KOPT-K1 (cell line): ENCODE results near the gene PIR.

Experiments used
- H3K27ac ChIP-seq: fragments of 200-600 bp; sonication (generic); 2 replicates; pipeline ENCODE4 v1.5.1; 2016; ENCODE audit warnings: antibody characterized with exemption, mild to moderate bottlenecking, low read depth, low read length; ENCODE audit not compliant: poor library complexity, severe bottlenecking
- H3K36me3 ChIP-seq: fragments of 200-600 bp; sonication (generic); 2 replicates; pipeline ENCODE4 v1.5.1; 2017; ENCODE audit warnings: antibody characterized with exemption, mild to moderate bottlenecking, low read length, moderate library complexity; ENCODE audit not compliant: insufficient read depth
- H3K9me3 ChIP-seq: fragments of 200-600 bp; sonication (generic); 2 replicates; pipeline ENCODE4 v1.5.1; 2017; ENCODE audit warnings: antibody characterized with exemption, low read length, mild to moderate bottlenecking; ENCODE audit not compliant: insufficient read depth, poor library complexity, severe bottlenecking

The PIR gene

DNA sequence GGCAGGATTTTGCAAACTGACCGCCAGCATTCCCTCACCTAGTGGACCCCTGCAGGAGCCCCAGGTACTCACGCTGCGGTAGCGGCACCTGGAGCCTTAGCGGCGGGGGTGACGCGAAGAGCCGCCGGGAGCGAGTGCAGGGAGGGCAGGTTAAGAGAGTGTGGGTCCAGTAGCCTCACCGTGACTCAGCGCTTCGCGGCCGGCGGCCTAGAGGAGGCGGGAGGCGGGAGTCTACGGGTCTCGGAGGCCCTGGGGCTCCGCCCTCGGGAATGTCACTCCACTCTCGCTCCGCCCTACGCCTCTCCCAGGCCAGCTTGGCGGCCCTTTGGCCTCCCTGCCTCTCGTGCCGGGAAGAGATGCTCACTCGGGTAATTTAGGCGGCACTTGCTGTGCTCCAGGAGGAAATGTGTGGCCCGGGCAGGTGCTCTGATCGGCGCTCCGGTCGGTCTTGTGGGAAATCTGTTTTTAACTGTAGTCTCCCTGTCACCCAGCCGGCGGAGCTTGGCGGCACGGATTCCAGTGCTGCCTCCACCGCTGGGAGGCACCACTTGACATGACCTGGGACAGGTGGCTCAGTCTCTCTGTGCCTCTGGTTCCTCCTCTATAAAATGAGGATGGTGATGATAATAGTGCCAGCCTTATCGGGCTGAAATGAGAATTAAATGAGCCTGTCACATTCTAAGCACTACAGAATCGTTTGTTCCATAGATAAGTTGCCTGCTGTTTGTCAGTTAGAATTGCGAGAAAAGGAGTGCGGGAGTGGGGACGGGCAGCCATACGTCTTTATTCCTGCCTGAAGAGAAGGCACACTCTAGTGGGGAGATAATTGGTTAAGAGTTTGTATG lies at the start of gene PIR:
Gene PIR, minus strand, starts transcription at position 216 of the 845 bp plus-strand sequence. CDS start 2,076 bp downstream, outside the sequence.
- no peaks in the 10 kb centered on the region for H3K9me3 ChIP-seq
- H3K36me3 ChIP-seq, result no peaks in the 10 kb centered on the region
- no peak within 1 kb of the TSS for H3K27ac ChIP-seq

DNA sequence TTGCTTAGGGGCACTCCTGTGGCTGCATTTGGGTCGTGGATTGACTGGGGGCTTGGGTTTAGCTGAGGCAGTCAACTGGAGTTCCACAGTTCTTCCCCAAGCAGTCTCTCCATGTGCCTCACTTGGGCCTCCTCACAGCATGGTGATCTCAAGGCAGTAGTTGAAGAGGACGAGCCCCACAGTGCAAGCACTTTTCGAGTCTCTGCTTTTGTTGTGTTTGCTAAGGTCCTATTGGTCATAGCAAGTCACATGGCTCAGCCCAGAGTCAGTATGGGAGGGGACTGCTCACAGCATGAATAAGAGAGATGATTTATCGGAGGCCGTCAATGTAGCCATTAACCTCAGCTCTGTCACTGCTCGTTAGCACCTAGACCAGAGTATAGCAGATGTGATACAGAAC lies 37.2 kb upstream of the PIR start:
- Histone ChIP-seq H3K36me3 (no peaks in the 10 kb centered on the region), H3K9me3 (no peaks in the 10 kb centered on the region), H3K27ac (no peak overlapping the region)

DNA sequence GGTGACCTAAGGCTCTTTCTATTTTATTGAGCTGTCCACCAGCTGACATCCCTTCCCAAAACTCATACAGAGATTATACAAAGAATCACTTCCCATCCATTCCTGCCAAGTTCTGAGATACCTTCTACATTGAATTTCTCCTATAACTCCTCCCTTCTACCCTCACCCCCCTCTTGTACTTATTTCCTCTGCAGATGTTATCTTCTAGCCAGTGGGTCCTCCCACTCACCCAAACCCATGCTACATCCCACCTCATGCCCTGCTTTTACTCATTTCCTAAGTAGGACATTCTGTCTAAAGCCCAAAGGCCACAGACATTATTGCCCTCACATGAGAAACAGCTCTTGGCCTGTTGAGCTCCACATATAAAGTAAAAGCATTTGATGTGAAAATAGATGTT lies 36.0 kb upstream of the PIR start:
- H3K27ac ChIP-seq, result no peak overlapping the region

DNA sequence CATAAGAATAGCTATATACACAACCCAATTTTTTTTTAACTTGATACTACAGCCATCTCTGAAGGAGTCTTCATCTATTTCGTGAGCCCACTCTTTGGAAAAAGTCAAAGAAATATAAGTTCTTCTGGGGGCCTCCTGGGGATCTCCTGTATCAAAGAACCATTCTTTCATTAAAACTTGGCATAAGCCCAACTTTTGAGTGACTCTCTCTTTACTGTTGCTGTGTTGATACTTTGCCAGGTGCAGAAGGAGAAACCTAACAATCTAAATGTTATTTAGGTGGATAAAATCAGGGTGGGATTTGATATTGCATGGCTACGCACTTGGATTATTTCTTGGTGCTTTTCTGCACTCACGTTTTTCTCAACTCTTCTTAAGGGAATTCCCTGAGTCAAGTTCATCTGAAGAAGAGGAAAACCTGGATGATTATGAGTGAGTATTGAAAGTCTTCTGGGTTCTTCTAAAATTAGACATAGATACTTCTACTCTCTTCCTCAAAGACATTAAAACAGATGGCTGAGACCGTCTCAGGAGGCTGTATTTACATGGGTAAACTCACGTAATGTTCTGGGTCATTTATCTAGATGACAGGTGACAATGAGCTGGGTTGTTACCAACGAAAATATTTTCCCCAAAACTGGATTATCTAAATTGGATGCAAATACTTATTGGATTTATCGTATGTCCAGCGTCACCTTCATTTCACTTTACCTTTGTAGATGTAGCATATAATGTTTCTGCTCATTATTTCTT lies 32.7 kb upstream of the PIR start:
- Histone ChIP-seq H3K27ac (no peak overlapping the region), H3K36me3 (no peaks in the 10 kb centered on the region), H3K9me3 (no peaks in the 10 kb centered on the region)

More for the DNA sequence above, 36.0 kb upstream of the PIR start:
- Histone ChIP-seq H3K36me3 (no peaks in the 10 kb centered on the region), H3K9me3 (no peaks in the 10 kb centered on the region)

DNA sequence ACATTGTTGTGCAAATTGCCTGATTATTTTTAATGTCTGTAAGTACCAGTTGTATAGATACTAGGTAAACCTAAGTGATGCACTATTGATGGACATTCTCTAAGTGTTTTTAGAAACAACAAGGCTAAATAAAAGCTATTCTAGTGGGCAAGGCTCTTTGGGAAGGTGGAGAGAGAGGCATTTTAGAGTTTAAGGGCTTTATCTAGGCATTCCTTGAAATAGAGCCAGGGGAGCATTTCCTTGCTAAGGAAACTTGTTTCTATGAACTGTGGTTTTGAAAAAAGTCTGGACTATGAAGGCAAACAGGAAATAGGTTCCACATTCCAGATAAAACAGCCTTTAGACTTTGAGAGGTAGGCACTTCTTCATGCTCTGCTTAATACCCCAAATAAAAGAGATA lies 31.3 kb upstream of the PIR start:
- H3K27ac ChIP-seq, result no peak overlapping the region
- H3K36me3 ChIP-seq, result no peaks in the 10 kb centered on the region
- no peaks in the 10 kb centered on the region for H3K9me3 ChIP-seq

DNA sequence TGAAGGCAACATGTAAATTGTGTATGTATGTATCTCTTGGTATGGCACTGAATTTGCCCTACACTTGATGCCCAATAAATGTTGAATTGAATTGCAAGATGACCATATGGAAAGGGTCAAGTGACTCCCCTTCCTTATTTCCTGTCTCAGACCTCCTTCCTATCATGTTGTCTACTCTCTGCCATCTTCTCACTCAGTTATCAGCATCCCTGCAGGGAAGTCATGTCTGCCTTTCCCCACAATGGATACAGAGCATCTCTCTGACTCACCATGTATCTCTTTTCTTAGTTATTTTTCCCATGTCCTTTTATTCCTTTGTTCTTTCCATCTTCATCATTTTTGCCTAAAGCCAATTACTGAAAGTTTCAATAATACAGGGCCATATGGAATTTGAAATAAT lies 30.0 kb upstream of the PIR start:
- H3K9me3 ChIP-seq, result no peaks in the 10 kb centered on the region
- H3K27ac ChIP-seq, result no peak overlapping the region
- no peaks in the 10 kb centered on the region for H3K36me3 ChIP-seq

DNA sequence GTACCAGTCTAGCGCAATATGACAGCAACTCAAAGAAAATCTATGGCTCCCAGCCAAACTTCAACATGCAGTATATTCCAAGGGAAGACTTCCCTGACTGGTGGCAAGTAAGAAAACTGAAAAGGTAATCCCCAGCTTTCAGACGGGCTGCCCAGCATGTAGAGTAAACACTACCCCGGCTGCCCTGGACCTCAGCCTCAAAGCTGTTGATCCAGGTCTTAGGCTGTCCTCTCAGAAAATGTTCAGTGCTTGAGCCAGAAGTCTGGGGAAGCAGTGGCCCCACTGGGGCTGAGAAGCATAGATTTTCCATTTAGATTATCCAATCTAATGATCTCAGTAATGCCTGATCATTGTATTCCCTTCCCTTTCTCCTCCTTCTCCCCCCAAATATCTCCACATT lies 29.3 kb upstream of the PIR start:
- Histone ChIP-seq H3K27ac (no peak overlapping the region), H3K9me3 (no peaks in the 10 kb centered on the region), H3K36me3 (no peaks in the 10 kb centered on the region)

DNA sequence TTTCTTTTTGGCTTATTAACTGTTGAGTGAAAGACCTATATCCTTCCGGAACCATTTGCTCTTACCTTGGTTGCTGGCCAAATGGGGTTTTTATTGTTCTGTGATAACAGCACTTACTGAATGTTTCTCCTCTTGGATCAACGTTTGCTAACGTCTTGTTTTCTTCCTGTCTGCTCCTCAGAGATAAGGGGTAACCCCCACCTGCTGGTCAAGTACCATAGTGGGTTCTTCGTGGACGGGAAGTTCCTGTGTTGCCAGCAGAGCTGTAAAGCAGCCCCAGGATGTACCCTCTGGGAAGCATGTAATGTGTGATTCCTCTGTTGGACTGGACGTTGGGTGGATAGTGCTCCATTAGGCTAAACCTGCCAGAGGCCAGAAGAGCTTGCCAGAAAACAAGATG lies 22.8 kb upstream of the PIR start:
- Histone ChIP-seq H3K27ac (no peak overlapping the region), H3K36me3 (no peaks in the 10 kb centered on the region), H3K9me3 (no peaks in the 10 kb centered on the region)

DNA sequence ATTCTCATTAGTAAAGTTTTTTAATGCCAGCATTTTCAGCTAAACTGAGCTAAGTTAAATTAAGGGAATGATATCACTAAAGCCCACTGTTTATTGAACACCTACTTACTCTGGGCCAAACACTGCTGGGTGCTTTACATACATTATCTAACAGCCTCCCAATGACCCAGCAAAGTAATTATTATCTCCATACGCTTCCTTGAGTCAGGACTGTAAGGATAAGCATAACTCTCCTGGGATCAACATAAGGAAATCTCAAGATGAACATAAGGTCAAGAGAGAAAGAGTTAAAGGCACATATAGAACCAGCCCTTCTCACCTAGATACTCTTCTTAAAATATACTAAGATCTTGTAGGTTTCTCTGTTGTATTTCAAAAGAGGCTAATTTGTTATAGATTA lies 21.1 kb upstream of the PIR start:
- no peaks in the 10 kb centered on the region for H3K36me3 ChIP-seq
- H3K27ac ChIP-seq, result no peak overlapping the region
- no peaks in the 10 kb centered on the region for H3K9me3 ChIP-seq

DNA sequence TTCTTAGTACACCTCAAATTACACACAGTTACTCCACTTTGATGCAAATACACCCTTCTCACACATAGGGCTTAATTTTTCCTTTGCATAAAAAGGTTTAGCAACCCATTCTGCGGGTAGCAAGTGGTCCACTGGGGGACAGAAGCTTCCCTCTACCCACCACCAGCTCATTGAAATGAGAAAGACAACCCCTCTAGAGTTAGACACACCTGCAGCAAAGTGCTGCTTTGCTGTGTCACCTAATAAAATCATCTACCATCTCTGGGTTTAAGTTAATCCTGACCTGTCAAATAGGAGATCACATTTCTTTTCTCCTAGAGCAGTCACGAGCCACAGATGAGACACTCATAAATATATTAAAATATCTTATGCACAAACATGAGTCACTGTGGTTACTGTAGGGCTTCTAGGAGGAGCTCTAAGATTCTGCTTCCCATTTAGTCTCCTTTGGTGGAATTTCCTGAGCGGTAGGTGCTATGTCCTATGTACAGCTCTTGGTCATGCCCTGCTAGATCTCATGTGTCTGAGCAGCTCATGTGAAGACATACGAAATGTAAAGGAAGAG lies 19.4 kb upstream of the PIR start:
- no peaks in the 10 kb centered on the region for H3K9me3 ChIP-seq
- H3K27ac ChIP-seq, result no peak overlapping the region
- H3K36me3 ChIP-seq, result no peaks in the 10 kb centered on the region

DNA sequence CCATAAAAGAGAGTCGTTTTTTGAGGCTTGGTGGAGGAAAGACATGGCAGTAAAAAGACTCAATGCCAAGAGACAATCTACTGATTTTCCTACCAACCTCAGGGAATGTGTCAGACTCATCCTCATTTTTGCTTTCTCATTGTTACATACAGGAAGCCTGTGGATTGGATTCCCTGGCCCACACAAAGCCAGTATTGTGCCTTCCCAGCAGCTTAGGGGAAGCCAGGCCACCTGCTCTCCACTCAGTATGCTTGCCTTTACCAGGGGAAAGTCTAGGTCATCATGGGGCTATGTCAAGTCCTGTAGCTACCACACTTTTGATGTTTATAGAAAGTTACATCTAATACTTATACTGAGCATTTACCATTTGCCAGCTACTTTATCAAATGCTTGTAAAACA lies 18.4 kb upstream of the PIR start:
- Histone ChIP-seq H3K36me3 (no peaks in the 10 kb centered on the region), H3K9me3 (no peaks in the 10 kb centered on the region), H3K27ac (no peak overlapping the region)

DNA sequence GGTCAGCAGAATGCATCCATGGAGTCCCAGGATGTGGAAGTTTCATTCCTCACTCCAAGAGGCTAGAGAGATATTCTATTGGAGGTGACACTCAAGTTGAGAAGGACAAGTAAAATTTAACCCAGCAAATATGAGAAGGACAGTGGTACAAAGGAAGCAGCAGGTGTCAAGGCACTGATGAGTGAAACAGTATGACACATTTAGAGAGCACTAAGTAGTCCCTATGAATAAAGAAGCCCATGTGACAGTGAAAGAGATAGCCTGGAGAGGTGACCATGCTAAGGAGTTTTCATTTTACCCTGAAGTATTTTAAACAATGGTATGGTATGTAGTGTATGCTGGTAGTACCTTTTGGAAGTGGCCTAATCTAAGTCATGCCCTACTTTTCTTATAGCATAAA lies 16.7 kb upstream of the PIR start:
- H3K27ac ChIP-seq, result no peak overlapping the region
- no peaks in the 10 kb centered on the region for H3K36me3 ChIP-seq
- H3K9me3 ChIP-seq, result no peaks in the 10 kb centered on the region

DNA sequence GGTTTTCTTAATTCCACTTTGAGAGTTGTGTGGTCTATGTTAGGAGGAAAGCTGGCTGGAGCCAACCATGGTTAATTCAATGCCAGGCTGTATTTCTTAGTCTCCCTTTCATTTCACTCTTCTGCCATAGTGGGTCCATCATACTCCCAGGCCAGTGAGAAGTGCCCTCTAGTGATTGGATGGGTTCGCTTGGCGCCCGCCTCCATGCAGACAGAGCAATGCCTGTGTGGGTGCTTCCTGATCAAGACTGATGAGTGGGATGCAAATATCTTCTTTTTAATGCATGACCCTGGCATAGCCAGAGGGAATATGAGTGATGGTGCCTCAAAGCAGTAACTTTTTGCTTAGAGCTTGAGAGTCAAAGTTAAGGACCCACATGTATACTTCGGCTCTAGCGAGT lies 13.9 kb upstream of the PIR start:
- H3K36me3 ChIP-seq, result no peaks in the 10 kb centered on the region
- no peak overlapping the region for H3K27ac ChIP-seq

DNA sequence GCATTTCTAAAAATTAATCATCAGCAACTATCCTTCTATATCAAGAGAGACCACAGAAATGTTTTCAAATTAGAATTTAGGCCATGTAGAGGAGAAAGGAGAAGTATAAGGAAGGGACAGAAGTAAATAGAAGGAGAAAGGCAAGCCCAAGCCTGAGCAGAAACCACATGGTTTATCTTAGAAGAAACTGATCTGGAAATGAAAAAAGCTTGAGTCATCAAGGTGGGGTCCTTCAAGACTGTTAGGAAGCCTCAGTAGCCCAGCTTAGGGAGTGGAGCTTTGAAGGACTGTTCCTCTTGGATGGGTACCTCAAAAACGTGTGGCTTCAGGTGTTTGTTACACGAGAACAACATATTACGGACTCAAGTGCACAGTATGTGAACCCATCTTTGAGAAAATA lies 12.0 kb upstream of the PIR start:
- H3K27ac ChIP-seq, result no peak overlapping the region
- no peaks in the 10 kb centered on the region for H3K9me3 ChIP-seq
- H3K36me3 ChIP-seq, result no peaks in the 10 kb centered on the region

More for the DNA sequence above, 13.9 kb upstream of the PIR start:
- H3K9me3 ChIP-seq, result no peaks in the 10 kb centered on the region

DNA sequence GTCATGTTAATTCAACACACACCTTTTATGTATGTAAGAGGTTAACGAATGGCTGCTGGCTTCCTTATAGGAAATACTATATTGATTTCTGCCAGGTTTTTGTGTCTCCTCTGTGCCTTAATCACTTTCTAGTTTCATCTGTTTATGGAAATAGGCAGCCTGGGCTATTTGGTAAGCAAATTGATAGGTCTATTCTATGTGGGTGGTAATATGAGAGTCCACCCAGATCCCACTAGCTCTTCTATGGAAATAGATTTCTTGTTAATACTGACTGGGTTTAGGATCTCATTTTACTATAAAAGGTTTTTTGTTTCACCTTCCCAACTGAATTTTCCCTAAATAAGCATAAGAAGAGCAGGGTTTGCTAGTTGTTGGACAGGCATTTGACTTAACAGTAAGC lies 11.5 kb upstream of the PIR start:
- no peaks in the 10 kb centered on the region for H3K36me3 ChIP-seq
- H3K27ac ChIP-seq, result no peak overlapping the region
- H3K9me3 ChIP-seq, result no peaks in the 10 kb centered on the region
